ENCODE data around the gene NSUN3.
"Not testable (repeated sequence)": the region's sequence is repeated elsewhere in the genome, so short reads cannot be mapped to it uniquely, and the experiment has no call there.

Gene NSUN3

GRCh38 chr3:94071713-94072284, 8.9 kb downstream of the NSUN3 start:
- FAIRE-seq: no peak

GRCh38 chr3:94076055-94076454, 13.2 kb downstream of the NSUN3 start:
- DNase-seq (ENCODE audit: insufficient read length) (no peak), FAIRE-seq (no peak)
- TF ChIP-seq POLR2A (IDR thresholded peaks at IDR 0.05; ENCODE audit: low read depth, low read length) (no peak), POLR2AphosphoS5 (IDR thresholded peaks at IDR 0.05; ENCODE audit: low read depth, low read length) (no peak), TAF1 (IDR thresholded peaks at IDR 0.05; ENCODE audit: borderline replicate concordance, low read depth, low read length) (no peak)

More at GRCh38 chr3:94071713-94072284, 8.9 kb downstream of the NSUN3 start:
- TF ChIP-seq POLR2AphosphoS5 (IDR thresholded peaks at IDR 0.05; ENCODE audit: low read depth, low read length) (no peak), TAF1 (IDR thresholded peaks at IDR 0.05; ENCODE audit: borderline replicate concordance, low read depth, low read length) (no peak), POLR2A (IDR thresholded peaks at IDR 0.05; ENCODE audit: low read depth, low read length) (no peak)
- DNase-seq (ENCODE audit: insufficient read length): no peak

- FAIRE-seq; DNase-seq (ENCODE audit: insufficient read length): not testable (repeated sequence)
Measured at GRCh38 chr3:94080552-94080951, 17.7 kb downstream of the NSUN3 start.

GRCh38 chr3:94081884-94082283, 19.0 kb downstream of the NSUN3 start:
- TF ChIP-seq POLR2AphosphoS5 (IDR thresholded peaks at IDR 0.05; ENCODE audit: low read depth, low read length) (no peak), TAF1 (IDR thresholded peaks at IDR 0.05; ENCODE audit: borderline replicate concordance, low read depth, low read length) (no peak)
- DNase-seq (ENCODE audit: insufficient read length) (no peak), FAIRE-seq (no peak)

GRCh38 chr3:94082391-94082937, 19.6 kb downstream of the NSUN3 start:
- DNase-seq (ENCODE audit: insufficient read length) (no peak), FAIRE-seq (no peak)
- TF ChIP-seq TAF1 (IDR thresholded peaks at IDR 0.05; ENCODE audit: borderline replicate concordance, low read depth, low read length) (no peak), POLR2A (IDR thresholded peaks at IDR 0.05; ENCODE audit: low read depth, low read length) (no peak), POLR2AphosphoS5 (IDR thresholded peaks at IDR 0.05; ENCODE audit: low read depth, low read length) (no peak)

- FAIRE-seq (peak; percentile 66), DNase-seq (ENCODE audit: insufficient read length) (no peak)
- no peak for TF ChIP-seq TAF1 (IDR thresholded peaks at IDR 0.05; ENCODE audit: borderline replicate concordance, low read depth, low read length)
Measured at GRCh38 chr3:94083261-94083660, 20.4 kb downstream of the NSUN3 start.

- no peak for TF ChIP-seq POLR2AphosphoS5 (IDR thresholded peaks at IDR 0.05; ENCODE audit: low read depth, low read length)
- TF ChIP-seq TAF1 (IDR thresholded peaks at IDR 0.05; ENCODE audit: borderline replicate concordance, low read depth, low read length): no peak
- no peak for TF ChIP-seq POLR2A (IDR thresholded peaks at IDR 0.05; ENCODE audit: low read depth, low read length)
- DNase-seq (ENCODE audit: insufficient read length) (no peak), FAIRE-seq (no peak)
Measured at GRCh38 chr3:94089126-94089525, 26.3 kb downstream of the NSUN3 start.

GRCh38 chr3:94092086-94092485, 29.2 kb downstream of the NSUN3 start:
- FAIRE-seq (no peak), DNase-seq (ENCODE audit: insufficient read length) (no peak)
- TF ChIP-seq POLR2A (IDR thresholded peaks at IDR 0.05; ENCODE audit: low read depth, low read length): no peak
- TF ChIP-seq TAF1 (IDR thresholded peaks at IDR 0.05; ENCODE audit: borderline replicate concordance, low read depth, low read length): no peak
- TF ChIP-seq POLR2AphosphoS5 (IDR thresholded peaks at IDR 0.05; ENCODE audit: low read depth, low read length): no peak

- FAIRE-seq: no peak
- TF ChIP-seq POLR2A (IDR thresholded peaks at IDR 0.05; ENCODE audit: low read depth, low read length) (no peak), TAF1 (IDR thresholded peaks at IDR 0.05; ENCODE audit: borderline replicate concordance, low read depth, low read length) (no peak), POLR2AphosphoS5 (IDR thresholded peaks at IDR 0.05; ENCODE audit: low read depth, low read length) (no peak)
- DNase-seq (ENCODE audit: insufficient read length): no peak
Measured at GRCh38 chr3:94093151-94093550, 30.3 kb downstream of the NSUN3 start.

GRCh38 chr3:94095111-94095510, 32.2 kb downstream of the NSUN3 start:
- no peak for TF ChIP-seq POLR2A (IDR thresholded peaks at IDR 0.05; ENCODE audit: low read depth, low read length)
- TF ChIP-seq TAF1 (IDR thresholded peaks at IDR 0.05; ENCODE audit: borderline replicate concordance, low read depth, low read length): no peak
- no peak for TF ChIP-seq POLR2AphosphoS5 (IDR thresholded peaks at IDR 0.05; ENCODE audit: low read depth, low read length)
- no peak for FAIRE-seq

GRCh38 chr3:94098452-94098851, 35.6 kb downstream of the NSUN3 start:
- DNase-seq (ENCODE audit: insufficient read length): no peak
- TF ChIP-seq POLR2A (IDR thresholded peaks at IDR 0.05; ENCODE audit: low read depth, low read length): no peak
- no peak for TF ChIP-seq POLR2AphosphoS5 (IDR thresholded peaks at IDR 0.05; ENCODE audit: low read depth, low read length)
- no peak for TF ChIP-seq TAF1 (IDR thresholded peaks at IDR 0.05; ENCODE audit: borderline replicate concordance, low read depth, low read length)
- FAIRE-seq: no peak

More at GRCh38 chr3:94095111-94095510, 32.2 kb downstream of the NSUN3 start:
- DNase-seq (ENCODE audit: insufficient read length): no peak

- FAIRE-seq: no peak
Measured at GRCh38 chr3:94099311-94099710, 36.5 kb downstream of the NSUN3 start.

GRCh38 chr3:94101860-94102259, 39.0 kb downstream of the NSUN3 start:
- no peak for DNase-seq (ENCODE audit: insufficient read length)
- TF ChIP-seq POLR2AphosphoS5 (IDR thresholded peaks at IDR 0.05; ENCODE audit: low read depth, low read length) (no peak), POLR2A (IDR thresholded peaks at IDR 0.05; ENCODE audit: low read depth, low read length) (no peak), TAF1 (IDR thresholded peaks at IDR 0.05; ENCODE audit: borderline replicate concordance, low read depth, low read length) (no peak)
- FAIRE-seq: no peak

More at GRCh38 chr3:94099311-94099710, 36.5 kb downstream of the NSUN3 start:
- TF ChIP-seq POLR2A (IDR thresholded peaks at IDR 0.05; ENCODE audit: low read depth, low read length): no peak
- TF ChIP-seq TAF1 (IDR thresholded peaks at IDR 0.05; ENCODE audit: borderline replicate concordance, low read depth, low read length): no peak
- no peak for TF ChIP-seq POLR2AphosphoS5 (IDR thresholded peaks at IDR 0.05; ENCODE audit: low read depth, low read length)
- DNase-seq (ENCODE audit: insufficient read length): no peak
